Activated T-cell treated with anti-CD3 and anti-CD28 coated beads for 48 hours (primary cell): ENCODE measurements around the gene RHOT1.
"Not testable (repeated sequence)": the region's sequence is repeated elsewhere in the genome, so short reads cannot be mapped to it uniquely, and the experiment has no call there.

Experiments used
- DNase-seq: peaks from one replicate; pipeline ENCODE4 v3.0.0-alpha.2; 2020; ENCODE audit warnings: low read depth

Gene RHOT1

GRCh38 chr17:32124985-32125847, 17.1 kb upstream of the RHOT1 start:
- DNase-seq: no peak

DNA sequence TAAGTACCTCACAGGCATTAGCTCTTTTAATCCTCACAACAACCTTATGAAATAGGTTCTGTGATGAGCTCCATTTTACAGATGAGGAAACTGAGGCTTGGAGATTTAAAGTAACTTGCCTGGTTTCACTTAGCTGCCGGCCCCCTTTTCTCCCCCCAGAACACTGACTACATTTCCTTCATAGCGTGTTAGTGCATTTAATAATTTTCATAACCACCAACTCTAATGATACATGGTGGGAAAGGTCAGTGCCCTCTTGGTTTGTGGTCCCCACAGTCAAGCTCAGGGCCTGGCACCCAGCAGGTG, 16.5 kb upstream of the RHOT1 start:
- no peak for DNase-seq

GRCh38 chr17:32126325-32126724, 16.0 kb upstream of the RHOT1 start:
- no peak for DNase-seq

GRCh38 chr17:32126746-32127145, 15.6 kb upstream of the RHOT1 start:
- no peak for DNase-seq

DNA sequence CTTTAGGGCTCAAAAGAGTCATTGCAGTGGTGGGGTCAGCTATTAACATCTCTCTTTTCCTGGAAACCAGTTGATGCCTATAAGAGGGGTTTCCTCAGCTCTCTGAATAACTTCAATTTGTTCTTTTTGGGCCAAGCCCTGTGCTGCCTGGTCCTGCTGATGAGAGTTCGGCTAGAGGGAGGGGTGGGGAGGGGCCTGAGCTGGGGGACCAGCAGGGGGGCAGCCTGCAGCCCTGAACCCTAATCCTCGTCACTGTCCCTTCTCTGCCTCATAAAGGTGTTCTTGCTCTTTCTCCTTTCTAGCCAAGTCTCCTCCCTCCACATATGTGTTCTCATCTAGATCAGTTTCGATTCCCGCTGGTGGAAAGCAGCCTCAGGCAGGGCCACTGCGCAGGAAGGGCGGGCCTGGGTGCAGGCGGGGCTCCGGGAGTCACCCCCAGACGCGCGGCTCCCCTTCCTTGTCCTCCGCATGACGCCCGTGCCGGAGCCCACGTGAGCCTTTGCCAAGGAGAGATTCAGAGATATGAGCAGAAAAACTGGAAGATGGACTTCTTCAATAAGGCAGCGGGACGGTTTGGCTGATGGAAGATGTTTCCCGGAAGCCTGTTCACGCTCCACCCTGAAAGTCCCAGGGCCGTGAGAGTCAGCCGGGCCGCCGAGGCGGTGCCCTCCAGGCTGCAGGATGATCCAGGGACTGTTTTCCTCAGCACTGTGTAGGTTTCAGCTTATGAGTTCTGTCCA, 15.0 kb upstream of the RHOT1 start:
- peak; percentile 78 for DNase-seq

- DNase-seq: not testable (repeated sequence)
Measured at GRCh38 chr17:32128470-32128869, 13.8 kb upstream of the RHOT1 start.

DNA sequence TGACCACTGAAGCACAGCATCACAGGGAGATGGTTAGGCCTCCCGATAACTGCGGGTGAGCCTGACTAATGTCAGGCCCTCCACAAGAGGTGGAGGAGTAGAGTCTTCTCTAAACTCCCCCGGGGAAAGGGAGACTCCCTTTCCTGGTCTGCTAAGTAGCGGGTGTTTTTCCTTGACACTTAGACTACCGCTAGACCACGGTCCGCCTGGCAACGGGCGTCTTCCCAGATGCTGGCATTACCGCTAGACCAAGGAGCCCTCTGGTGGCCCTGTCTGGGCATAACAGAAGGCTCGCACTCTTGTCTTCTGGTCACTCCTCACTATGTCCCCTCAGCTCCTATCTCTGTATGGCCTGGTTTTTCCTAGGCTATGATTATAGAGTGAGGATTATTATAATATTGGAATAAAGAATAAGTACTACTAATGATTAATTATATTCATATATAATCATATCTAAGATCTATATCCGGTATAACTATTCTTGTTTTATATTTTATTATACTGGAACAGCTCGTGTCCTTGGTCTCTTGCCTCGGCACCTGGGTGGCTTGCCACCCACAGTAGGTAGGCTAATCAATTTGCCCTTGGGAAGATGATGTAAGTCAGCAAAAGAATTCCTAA, 6.7 kb upstream of the RHOT1 start:
- DNase-seq: peak; percentile 15

GRCh38 chr17:32136856-32137255, 5.4 kb upstream of the RHOT1 start:
- no peak for DNase-seq

- DNase-seq: not testable (repeated sequence)
Measured at GRCh38 chr17:32139504-32139903, 2.8 kb upstream of the RHOT1 start.

- no peak for DNase-seq
Measured at GRCh38 chr17:32141258-32141657, 1.0 kb upstream of the RHOT1 start.

DNA sequence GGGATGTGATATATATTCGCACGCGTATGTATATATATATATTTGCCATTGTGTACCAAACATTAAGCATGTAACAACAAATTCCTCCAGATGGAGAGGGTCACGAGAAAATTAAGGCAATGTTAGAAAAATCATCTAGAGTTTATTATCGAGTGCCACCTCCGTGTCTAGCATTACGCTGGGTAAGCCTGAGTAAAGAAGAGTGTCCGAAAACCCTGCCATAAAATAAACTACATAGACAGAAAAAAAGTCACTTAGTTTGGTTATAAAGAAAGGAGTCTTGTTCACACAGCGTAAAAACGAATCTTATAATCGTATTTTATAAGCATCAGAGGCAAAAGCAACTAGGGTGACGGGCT, 644 bp upstream of the RHOT1 start:
- DNase-seq: no peak

DNA sequence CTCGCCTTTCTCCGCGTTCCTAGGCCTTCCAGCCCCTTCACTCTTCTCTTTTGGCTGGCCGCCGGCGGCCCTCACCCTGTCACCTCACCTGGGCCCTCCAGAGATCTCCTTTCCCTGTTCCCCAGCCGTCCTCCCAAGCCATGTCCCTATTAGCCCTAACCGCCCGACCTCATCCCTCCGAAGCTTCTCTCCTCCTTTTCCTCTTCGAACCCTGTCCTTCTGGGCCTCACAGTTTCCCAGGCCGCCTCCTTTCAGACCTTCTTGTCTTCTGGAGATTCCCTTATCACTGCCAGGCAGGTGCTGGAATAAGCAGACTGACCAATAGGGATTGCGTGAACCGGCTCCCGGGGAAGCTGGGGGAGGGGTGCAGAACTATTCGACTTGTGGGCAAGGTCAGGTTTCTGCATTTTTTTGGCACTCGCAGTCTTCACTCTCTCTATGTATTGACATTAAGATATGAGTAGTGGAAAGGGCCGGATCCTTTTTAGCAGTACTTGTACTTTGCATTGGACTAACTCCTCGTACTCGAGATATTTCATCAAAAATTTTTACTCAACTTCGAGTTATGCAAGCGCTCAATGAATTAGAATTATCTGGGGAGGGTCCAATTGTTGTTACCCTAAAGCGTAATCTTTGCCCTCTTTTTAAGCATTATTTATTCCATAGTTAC, 690 bp downstream of the RHOT1 start:
- DNase-seq: peak; percentile 16

DNA sequence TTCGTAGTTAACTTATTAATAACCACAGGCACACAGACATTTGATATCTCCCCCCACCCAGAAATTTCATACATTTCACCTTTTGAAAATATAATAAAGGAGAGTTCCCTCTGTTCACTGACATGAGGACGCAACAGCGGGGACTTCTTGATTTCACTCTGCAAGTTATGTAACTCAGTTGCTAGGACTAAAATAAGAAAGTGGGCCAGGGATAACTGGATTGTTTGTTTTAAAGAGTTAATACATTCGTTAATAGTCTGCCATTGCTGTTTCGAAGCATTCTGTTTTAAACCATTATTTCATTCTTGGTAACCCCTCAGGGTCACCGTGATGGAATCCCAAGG, 1.2 kb downstream of the RHOT1 start:
- no peak for DNase-seq

- not testable (repeated sequence) for DNase-seq
Measured at GRCh38 chr17:32144442-32144841, 2.1 kb downstream of the RHOT1 start.

DNA sequence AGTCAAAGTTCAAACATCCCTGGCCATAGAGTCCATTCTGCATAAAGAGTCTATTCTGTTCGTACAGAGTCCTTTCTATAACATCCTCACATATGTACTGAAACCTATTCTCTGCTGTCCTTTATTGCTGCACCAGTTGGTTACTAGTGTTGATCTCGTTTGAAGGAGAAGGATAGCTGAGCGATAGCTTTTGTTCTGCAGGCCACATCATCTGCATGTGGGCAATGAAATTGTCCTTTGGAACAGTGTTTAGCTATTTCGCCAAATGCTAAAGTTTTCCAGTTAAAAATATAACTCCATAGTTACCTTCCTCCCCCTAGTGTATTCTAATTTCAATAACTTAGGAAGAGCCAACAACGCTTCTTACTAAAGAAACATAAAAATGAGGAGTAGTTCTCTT, 6.0 kb downstream of the RHOT1 start:
- DNase-seq: no peak

DNA sequence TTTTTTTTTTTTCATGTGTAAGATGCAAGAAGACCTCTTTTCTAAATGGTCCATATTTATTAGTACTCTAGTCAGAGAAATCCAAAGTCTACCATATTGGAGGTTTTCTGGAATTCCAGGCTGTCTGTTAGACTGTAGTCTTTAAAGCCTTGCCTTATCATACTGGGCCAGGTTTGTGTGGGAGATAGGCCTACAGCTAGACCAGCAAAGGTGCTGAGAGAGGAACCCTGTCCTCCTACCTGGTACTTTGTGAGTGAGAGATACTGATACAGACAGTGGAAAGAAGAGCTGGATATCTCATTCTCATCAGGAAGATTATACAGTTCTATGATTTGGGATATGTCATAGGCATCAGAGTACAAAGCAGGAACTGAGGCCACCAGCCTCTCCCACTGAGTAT, 8.1 kb downstream of the RHOT1 start:
- DNase-seq: no peak

GRCh38 chr17:32152130-32152529, 9.8 kb downstream of the RHOT1 start:
- no peak for DNase-seq

GRCh38 chr17:32155896-32156295, 13.6 kb downstream of the RHOT1 start:
- DNase-seq: no peak

- DNase-seq: no peak
Measured at GRCh38 chr17:32156656-32157055, 14.4 kb downstream of the RHOT1 start.

- no peak for DNase-seq
Measured at GRCh38 chr17:32157225-32157624, 14.9 kb downstream of the RHOT1 start.

DNA sequence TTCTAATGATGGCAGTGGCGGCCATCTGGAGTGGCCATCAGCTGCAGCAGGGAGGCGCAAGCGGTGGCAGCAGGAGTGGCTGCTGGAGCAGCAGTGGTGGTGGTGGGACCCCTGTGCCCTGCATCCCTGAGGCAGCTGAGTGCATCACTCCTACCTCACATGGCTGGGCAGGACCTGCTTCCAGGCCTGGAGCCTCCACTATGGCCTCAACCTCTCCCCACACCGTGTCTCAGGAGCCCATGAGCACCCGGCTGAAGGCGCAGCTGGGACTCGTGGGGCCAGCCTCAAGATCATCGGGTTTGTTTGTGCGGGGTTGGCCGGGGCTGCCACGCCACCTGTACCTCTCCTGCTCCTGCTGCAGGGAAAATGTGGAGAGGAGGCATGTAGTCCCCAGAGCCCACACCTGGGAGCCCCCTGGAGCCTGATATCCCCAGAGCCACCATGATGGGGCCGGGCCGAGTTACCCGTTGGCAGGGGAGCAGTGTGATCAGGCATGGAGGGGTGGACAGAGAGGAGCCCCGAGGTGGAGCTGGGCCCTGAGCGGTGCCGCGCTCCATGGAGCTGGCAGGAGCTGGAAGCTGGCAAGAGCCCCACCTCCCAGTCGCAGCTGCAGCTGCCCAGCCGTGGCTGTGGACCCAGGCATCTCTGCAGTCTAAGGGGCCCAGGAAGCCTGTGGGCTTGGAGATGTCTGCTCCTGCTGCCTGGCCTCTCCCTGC, 16.7 kb downstream of the RHOT1 start:
- no peak for DNase-seq
